Measurements from ENCODE around the gene ADGRB3. TPM values are rescaled to one million over a fixed set of nuclear protein-coding genes. Genes with fewer than 3 reads are reported as not detected.

The ADGRB3 gene
- total and polyA plus RNA-seq, 8 donors: 0.04 to 0.34 (median 0.21) TPM

DNA sequence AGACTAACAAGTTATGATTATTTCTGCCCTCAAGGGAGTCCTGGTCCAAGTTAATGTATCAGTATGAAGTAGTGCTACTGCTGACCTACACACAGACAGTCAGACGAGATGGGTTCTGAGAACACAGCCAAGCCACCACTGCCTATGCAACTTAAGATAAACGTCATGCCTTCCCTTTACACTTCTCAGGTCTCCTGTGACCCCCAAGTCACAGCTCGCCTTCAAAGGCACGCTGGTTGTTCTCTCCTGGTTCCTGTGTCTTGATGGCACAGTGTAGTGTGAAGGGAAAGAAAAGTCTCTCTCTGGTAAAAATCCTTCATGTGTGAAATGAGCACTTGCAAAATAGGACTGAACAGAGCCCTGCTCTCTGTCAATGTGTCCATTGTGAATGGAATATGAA lies 377.8 kb downstream of the ADGRB3 start:
- WGBS, 2 donors: 47 to 57% methylated on average over 4 of the region's 4 CpGs
- Histone ChIP-seq H3K4me1 (no peaks in the 10 kb centered on the region), H3K27ac (no peak overlapping the region), H3K36me3 (no peaks in the 10 kb centered on the region), H3K4me3 (no peak overlapping the region), H3K9me3 (no peaks in the 10 kb centered on the region), H3K27me3 (no peaks in the 10 kb centered on the region)
- no peak for FAIRE-seq
- intact Hi-C loops (cut with DNase I): no loop called here
- no peak for DNase-seq
- TF ChIP-seq, protein P1, sequence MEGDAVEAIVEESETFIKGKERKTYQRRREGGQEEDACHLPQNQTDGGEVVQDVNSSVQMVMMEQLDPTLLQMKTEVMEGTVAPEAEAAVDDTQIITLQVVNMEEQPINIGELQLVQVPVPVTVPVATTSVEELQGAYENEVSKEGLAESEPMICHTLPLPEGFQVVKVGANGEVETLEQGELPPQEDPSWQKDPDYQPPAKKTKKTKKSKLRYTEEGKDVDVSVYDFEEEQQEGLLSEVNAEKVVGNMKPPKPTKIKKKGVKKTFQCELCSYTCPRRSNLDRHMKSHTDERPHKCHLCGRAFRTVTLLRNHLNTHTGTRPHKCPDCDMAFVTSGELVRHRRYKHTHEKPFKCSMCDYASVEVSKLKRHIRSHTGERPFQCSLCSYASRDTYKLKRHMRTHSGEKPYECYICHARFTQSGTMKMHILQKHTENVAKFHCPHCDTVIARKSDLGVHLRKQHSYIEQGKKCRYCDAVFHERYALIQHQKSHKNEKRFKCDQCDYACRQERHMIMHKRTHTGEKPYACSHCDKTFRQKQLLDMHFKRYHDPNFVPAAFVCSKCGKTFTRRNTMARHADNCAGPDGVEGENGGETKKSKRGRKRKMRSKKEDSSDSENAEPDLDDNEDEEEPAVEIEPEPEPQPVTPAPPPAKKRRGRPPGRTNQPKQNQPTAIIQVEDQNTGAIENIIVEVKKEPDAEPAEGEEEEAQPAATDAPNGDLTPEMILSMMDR (IDR thresholded peaks at IDR 0.05): no peak
- no peak for ATAC-seq

DNA sequence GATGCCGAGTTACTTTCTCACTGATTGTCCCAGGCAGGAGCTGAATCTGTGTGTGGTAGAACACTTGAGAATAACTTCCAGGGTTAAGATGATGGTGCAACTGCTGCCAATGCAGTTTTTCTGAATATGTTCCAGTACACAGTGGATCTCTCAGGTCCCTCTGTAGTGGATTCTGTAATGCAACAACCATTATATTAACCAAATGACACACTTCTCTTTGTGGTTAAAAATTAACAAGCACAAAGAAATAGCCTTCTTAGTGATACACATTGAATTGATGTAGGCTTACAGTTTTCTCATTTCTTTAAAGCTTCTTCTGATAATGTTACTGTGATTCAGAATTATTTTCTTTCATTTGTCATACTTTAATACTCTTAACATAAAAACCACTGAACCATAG lies 383.8 kb downstream of the ADGRB3 start:
- Histone ChIP-seq H3K36me3 (no peaks in the 10 kb centered on the region), H3K27me3 (no peaks in the 10 kb centered on the region), H3K9me3 (no peaks in the 10 kb centered on the region), H3K4me1 (no peaks in the 10 kb centered on the region), H3K27ac (no peak overlapping the region), H3K4me3 (no peak overlapping the region)
- TF ChIP-seq, protein P1 (IDR thresholded peaks at IDR 0.05): no peak
- intact Hi-C loops (cut with DNase I): no loop called here
- DNase-seq (no peak), ATAC-seq (no peak), FAIRE-seq (no peak)
- 89% methylated on average over 1 of the region's 1 CpG for WGBS, 2 donors

DNA sequence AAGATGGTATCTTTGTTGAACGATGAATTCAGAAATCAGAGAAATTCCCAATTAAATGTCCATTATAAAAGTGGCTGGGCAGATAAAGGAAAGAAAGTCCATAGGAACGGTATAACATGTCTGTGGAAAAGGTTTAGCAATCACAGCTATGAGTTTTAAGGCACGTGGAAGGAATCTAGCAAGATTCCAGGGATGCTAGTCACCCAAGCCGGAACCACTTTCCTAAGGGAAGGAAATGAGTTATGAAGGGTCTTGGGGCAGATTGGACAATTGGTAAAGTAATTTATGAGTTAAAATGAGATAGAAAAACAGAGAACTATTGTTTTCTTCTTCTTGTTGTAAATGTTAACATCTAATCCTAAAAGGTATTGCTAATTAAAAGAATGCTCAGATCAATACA lies 384.8 kb downstream of the ADGRB3 start:
- TF ChIP-seq, protein P1 (IDR thresholded peaks at IDR 0.05): no peak
- WGBS, 2 donors: 59 to 68% methylated on average over 4 of the region's 4 CpGs
- Histone ChIP-seq H3K27me3 (no peaks in the 10 kb centered on the region), H3K9me3 (no peaks in the 10 kb centered on the region), H3K4me3 (no peak overlapping the region), H3K27ac (no peak overlapping the region), H3K36me3 (no peaks in the 10 kb centered on the region), H3K4me1 (no peaks in the 10 kb centered on the region)
- DNase-seq (no peak), FAIRE-seq (no peak), ATAC-seq (no peak)
- intact Hi-C loops (cut with DNase I): no loop called here

DNA sequence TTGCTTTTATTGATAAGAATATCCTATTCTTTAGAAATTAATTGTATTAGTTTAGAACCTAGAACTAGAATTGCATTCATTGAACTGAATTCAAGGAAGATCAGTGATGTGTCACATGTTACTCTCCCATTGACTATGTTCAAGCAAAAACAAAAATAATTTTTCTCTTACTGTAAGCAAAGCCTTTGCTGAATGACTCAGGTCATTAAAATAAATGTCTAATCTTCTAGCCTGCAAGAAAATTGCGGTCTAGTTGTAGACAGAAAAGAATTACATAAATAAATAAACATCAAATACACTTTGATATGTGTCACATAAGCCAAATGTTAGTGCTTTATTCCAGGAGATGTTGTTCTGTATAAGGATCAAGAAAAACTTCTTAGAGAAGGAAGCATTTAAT lies 387.9 kb downstream of the ADGRB3 start:
- Histone ChIP-seq H3K27ac (no peak overlapping the region), H3K4me3 (no peak overlapping the region), H3K27me3 (no peaks in the 10 kb centered on the region), H3K4me1 (no peaks in the 10 kb centered on the region), H3K36me3 (no peaks in the 10 kb centered on the region), H3K9me3 (no peaks in the 10 kb centered on the region)
- DNase-seq: no peak
- WGBS, 2 donors: 69 to 77% methylated on average over 1 of the region's 1 CpG
- no peak for ATAC-seq
- TF ChIP-seq, protein P1 (IDR thresholded peaks at IDR 0.05): no peak
- FAIRE-seq: no peak
- intact Hi-C loops (cut with DNase I): no loop called here

DNA sequence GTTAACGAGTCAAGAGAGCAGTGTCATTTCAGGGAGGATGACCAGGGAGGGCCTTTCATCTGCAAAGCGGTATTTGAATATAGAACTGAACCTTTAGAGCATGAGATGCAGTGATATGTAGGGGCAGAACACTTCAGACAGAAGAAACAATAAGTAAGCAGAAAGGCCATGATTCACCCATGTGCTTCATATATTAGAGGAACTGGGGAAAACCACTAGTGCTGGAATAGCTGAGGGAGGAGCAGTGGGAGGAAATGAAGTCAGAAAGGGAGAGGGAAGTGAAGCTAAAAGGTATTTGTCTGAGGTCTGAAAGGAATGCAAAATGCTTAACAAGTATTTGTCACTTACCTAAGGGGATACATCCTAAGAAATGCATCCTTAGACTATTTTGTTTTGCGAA lies 391.2 kb downstream of the ADGRB3 start:
- FAIRE-seq (no peak), ATAC-seq (no peak), DNase-seq (no peak)
- H3K36me3 ChIP-seq: no peaks in the 10 kb centered on the region
- TF ChIP-seq, protein P1 (IDR thresholded peaks at IDR 0.05): no peak
- intact Hi-C loops (cut with DNase I): no loop called here
- H3K27ac ChIP-seq: no peak overlapping the region
- no peaks in the 10 kb centered on the region for H3K4me1 ChIP-seq
- no peak overlapping the region for H3K4me3 ChIP-seq
- WGBS, 2 donors: 72 to 79% methylated on average over 3 of the region's 3 CpGs
- no peaks in the 10 kb centered on the region for H3K27me3 ChIP-seq
- no peaks in the 10 kb centered on the region for H3K9me3 ChIP-seq

Measured in pancreas (tissue), 10 donors.